ENCODE measurements around the gene ANAPC13.

The ANAPC13 gene

DNA sequence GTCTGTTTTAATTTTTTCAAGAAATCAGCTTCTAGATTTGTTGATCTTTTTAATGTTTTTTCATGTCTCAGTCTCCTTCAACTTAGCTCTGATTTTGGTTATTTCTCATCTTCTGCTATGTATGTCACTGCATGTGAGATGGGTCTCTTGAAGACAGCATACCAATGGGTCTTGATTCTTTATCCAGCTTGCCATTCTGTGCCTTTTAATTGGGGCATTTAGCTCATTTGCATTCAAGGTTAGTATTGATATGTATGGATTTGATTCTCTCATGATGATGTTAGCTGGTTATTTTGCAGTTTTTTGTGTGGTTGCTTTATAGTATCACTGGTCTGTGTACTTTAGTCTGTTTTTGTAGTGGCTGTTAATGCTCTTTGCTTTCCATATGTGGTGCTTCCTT is 39.5 kb upstream of the ANAPC13 start:
- H3K4me3 ChIP-seq = no peak overlapping the region
- no peak overlapping the region for H3K27ac ChIP-seq
- TF ChIP-seq, protein P1, sequence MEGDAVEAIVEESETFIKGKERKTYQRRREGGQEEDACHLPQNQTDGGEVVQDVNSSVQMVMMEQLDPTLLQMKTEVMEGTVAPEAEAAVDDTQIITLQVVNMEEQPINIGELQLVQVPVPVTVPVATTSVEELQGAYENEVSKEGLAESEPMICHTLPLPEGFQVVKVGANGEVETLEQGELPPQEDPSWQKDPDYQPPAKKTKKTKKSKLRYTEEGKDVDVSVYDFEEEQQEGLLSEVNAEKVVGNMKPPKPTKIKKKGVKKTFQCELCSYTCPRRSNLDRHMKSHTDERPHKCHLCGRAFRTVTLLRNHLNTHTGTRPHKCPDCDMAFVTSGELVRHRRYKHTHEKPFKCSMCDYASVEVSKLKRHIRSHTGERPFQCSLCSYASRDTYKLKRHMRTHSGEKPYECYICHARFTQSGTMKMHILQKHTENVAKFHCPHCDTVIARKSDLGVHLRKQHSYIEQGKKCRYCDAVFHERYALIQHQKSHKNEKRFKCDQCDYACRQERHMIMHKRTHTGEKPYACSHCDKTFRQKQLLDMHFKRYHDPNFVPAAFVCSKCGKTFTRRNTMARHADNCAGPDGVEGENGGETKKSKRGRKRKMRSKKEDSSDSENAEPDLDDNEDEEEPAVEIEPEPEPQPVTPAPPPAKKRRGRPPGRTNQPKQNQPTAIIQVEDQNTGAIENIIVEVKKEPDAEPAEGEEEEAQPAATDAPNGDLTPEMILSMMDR (IDR thresholded peaks at IDR 0.05) = no peak
- DNase-seq (ENCODE audit: low spot score) = no peak

DNA sequence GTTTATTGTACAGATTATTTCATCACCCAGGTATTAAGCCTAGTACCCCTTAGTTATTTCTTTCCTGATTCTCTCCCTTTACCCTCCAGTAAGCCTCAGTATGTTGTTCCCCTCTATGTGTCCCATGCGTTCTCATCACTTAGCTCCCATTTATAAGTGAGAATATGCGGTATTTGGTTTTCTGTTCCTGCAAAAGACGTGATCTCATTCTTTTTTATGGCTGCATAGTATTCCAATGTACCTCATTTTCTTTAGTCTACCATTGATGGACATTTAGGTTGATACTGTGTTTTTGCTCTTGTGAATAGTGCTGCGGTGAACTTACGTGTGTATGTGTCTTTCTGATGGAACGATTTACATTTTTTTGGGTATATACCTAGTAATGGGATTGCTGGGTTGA is 36.8 kb upstream of the ANAPC13 start:
- TF ChIP-seq, protein P1 (IDR thresholded peaks at IDR 0.05) = no peak
- no peak overlapping the region for H3K4me3 ChIP-seq
- no peak for DNase-seq (ENCODE audit: low spot score)
- no peak overlapping the region for H3K27ac ChIP-seq

DNA sequence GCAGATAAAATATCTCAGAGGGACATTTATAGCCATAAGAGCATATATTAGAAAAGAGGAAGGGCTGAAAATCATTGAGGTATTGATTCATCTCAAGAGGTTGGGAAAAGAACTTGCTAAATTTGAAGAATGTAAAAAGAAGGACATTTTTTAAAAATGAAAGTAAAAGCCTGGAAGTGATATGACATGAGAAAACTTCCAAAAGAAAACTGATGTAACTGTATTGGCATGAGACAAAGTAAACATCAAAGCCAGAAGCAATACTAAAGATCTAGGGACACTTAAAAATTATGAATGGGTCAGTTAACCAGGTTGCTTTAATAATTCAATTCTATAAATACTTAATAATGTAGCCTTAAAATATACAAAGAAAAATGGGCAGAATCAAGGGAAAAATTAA is 32.0 kb upstream of the ANAPC13 start:
- DNase-seq (ENCODE audit: low spot score) = no peak
- H3K4me3 ChIP-seq = no peak overlapping the region
- H3K27ac ChIP-seq = no peak overlapping the region
- TF ChIP-seq, protein P1 (IDR thresholded peaks at IDR 0.05) = no peak

DNA sequence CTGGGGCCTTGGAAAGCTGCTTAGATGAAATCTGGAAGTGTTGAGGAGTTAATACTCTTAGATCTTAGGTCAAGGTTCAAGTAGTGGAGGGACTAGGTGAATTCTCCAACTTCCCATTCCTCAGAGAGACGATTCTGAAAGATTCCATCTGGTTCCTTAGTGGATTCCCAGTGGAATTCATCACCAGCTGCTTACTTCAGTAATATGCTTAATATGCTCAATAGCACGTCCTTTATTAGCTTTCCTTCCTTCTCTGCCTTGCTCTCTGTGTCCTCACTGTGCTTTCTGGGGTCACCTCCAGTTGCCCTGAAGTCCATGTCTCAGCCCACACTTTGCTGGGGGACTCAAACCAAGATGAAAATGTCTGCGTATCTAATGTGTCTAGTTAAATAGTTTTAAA is 31.1 kb upstream of the ANAPC13 start:
- Histone ChIP-seq H3K4me3 (no peak overlapping the region), H3K27ac (no peak overlapping the region)
- DNase-seq (ENCODE audit: low spot score) = no peak
- TF ChIP-seq, protein P1 (IDR thresholded peaks at IDR 0.05) = no peak

DNA sequence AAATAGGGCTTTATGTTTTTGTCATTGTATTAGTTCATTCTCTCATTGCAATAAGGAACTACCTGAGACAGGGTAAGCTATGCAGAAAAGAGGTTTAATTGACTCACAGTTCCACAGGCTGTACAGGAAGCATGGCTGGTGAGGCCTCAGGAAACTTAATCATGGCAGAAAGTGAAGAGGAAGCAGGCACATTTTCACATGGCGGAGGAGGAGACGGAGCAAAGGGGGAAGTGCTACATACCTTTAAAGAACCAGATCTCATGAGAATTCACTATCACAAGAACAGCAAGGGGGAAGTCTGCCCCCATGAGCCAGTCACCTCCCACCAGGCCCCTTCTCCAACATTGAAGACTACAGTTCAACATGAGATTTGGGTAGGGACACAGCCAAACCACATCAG is 25.7 kb upstream of the ANAPC13 start:
- no peak for DNase-seq (ENCODE audit: low spot score)
- Histone ChIP-seq H3K4me3 (no peak overlapping the region), H3K27ac (no peak overlapping the region)
- TF ChIP-seq, protein P1 (IDR thresholded peaks at IDR 0.05) = no peak

DNA sequence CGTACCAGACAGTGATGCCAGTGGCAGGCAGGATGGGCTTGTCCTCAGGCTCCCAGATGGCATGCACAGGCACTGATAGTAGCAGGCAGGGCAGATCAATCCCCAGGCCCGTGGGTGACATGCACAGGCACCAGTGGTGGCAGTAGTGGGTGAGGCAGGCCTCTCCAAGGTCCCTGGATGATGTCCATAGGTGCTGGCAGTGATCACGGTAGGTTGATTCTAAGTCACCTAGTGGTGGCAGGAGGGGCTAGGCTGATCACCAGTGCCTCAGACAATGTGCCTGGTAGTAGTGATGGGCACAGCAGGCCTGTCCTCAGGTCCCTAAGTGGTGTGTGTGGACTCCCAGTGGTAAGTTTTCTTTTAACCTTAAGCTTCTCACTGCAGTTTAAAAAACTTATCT is 19.7 kb upstream of the ANAPC13 start:
- Histone ChIP-seq H3K4me3 (no peak overlapping the region), H3K27ac (no peak overlapping the region)
- no peak for DNase-seq (ENCODE audit: low spot score)
- TF ChIP-seq, protein P1 (IDR thresholded peaks at IDR 0.05) = no peak

- Histone ChIP-seq H3K27ac (no peak overlapping the region), H3K4me3 (no peak overlapping the region)
- TF ChIP-seq, protein P1 (IDR thresholded peaks at IDR 0.05) = no peak
- no peak for DNase-seq (ENCODE audit: low spot score)
These were observed 18.3 kb upstream of the ANAPC13 start for GRCh38 chr3:134504132-134504531.
